22Rv1 (cell line): ENCODE results near the gene KPNB1.

Source experiments
- CTCF ChIP-seq: fragments of 450-650 bp; IDR thresholded peaks from 2 replicates; pipeline ENCODE4 v1.5.1; 2017; ENCODE audit warnings: mild to moderate bottlenecking
- ZFX ChIP-seq: fragments of 450-650 bp; IDR thresholded peaks from 2 replicates; pipeline ENCODE4 v1.6.1; 2017; ENCODE audit warnings: antibody characterized with exemption, borderline replicate concordance

- TF ChIP-seq CTCF (no peak), ZFX (no peak)
These were observed 5.3 kb downstream of the KPNB1 start for GRCh38 chr17:47654991-47655390.
